ENCODE results near the gene SIAH2.

SIAH2 gene

GRCh38 chr3:150790629-150791028 is 27.7 kb upstream of the SIAH2 start:
- Mint-ChIP-seq H3K27me3 (ENCODE audit: low read depth, poor library complexity) (peaks cover 6% of the 10 kb centered on the region), H3K27ac (peak overlapping the region; percentile 25), H3K4me1 (peaks cover 55% of the 10 kb centered on the region), H3K9me3 (peaks cover 8% of the 10 kb centered on the region), H3K4me3 (no peak overlapping the region), H3K36me3 (ENCODE audit: low read depth) (no peaks in the 10 kb centered on the region)
- DNase-seq, result no peak
- no peak for TF ChIP-seq CTCF (IDR thresholded peaks at IDR 0.05)

- peaks cover 8% of the 10 kb centered on the region for H3K9me3 Mint-ChIP-seq
- no peak for DNase-seq
- TF ChIP-seq CTCF (IDR thresholded peaks at IDR 0.05), result no peak
- peak overlapping the region; percentile 90 for H3K27ac Mint-ChIP-seq
- H3K4me1 Mint-ChIP-seq, result peaks cover 55% of the 10 kb centered on the region
- peaks cover 6% of the 10 kb centered on the region for H3K27me3 Mint-ChIP-seq (ENCODE audit: low read depth, poor library complexity)
- H3K36me3 Mint-ChIP-seq (ENCODE audit: low read depth), result no peaks in the 10 kb centered on the region
- peak overlapping the region; percentile 18 for H3K4me3 Mint-ChIP-seq
These were observed 26.5 kb upstream of the SIAH2 start for GRCh38 chr3:150789451-150789850.

GRCh38 chr3:150787741-150788370 is 24.9 kb upstream of the SIAH2 start:
- TF ChIP-seq CTCF (IDR thresholded peaks at IDR 0.05), result peak; percentile 97
- Mint-ChIP-seq H3K27me3 (ENCODE audit: low read depth, poor library complexity) (peaks cover 6% of the 10 kb centered on the region), H3K9me3 (peaks cover 8% of the 10 kb centered on the region), H3K36me3 (ENCODE audit: low read depth) (no peaks in the 10 kb centered on the region), H3K4me3 (no peak overlapping the region), H3K27ac (no peak overlapping the region), H3K4me1 (peaks cover 42% of the 10 kb centered on the region)
- peak; percentile 92 for DNase-seq

GRCh38 chr3:150786791-150787190 is 23.8 kb upstream of the SIAH2 start:
- Mint-ChIP-seq H3K36me3 (ENCODE audit: low read depth) (no peaks in the 10 kb centered on the region), H3K4me1 (peaks cover 32% of the 10 kb centered on the region), H3K4me3 (no peak overlapping the region), H3K27ac (no peak overlapping the region), H3K9me3 (peaks cover 8% of the 10 kb centered on the region), H3K27me3 (ENCODE audit: low read depth, poor library complexity) (peaks cover 10% of the 10 kb centered on the region)
- no peak for TF ChIP-seq CTCF (IDR thresholded peaks at IDR 0.05)
- no peak for DNase-seq

GRCh38 chr3:150784747-150785125 is 21.8 kb upstream of the SIAH2 start:
- H3K27ac Mint-ChIP-seq, result no peak overlapping the region
- no peak overlapping the region for H3K4me3 Mint-ChIP-seq
- TF ChIP-seq CTCF (IDR thresholded peaks at IDR 0.05), result no peak
- no peaks in the 10 kb centered on the region for H3K9me3 Mint-ChIP-seq
- H3K27me3 Mint-ChIP-seq (ENCODE audit: low read depth, poor library complexity), result peaks cover 11% of the 10 kb centered on the region
- H3K4me1 Mint-ChIP-seq, result peaks cover 18% of the 10 kb centered on the region
- DNase-seq, result no peak
- no peaks in the 10 kb centered on the region for H3K36me3 Mint-ChIP-seq (ENCODE audit: low read depth)

Measured in nephron progenitor cell (in vitro differentiated cells).